Islet precursor cell (in vitro differentiated cells): ENCODE results near the gene SLC37A4.
"Not testable (repeated sequence)": the region's sequence is repeated elsewhere in the genome, so short reads cannot be mapped to it uniquely, and the experiment has no call there.

ENCODE experiments used
- DNase-seq: peaks from one replicate; pipeline ENCODE4 v3.0.0-alpha.2; 2018

The SLC37A4 gene

DNA sequence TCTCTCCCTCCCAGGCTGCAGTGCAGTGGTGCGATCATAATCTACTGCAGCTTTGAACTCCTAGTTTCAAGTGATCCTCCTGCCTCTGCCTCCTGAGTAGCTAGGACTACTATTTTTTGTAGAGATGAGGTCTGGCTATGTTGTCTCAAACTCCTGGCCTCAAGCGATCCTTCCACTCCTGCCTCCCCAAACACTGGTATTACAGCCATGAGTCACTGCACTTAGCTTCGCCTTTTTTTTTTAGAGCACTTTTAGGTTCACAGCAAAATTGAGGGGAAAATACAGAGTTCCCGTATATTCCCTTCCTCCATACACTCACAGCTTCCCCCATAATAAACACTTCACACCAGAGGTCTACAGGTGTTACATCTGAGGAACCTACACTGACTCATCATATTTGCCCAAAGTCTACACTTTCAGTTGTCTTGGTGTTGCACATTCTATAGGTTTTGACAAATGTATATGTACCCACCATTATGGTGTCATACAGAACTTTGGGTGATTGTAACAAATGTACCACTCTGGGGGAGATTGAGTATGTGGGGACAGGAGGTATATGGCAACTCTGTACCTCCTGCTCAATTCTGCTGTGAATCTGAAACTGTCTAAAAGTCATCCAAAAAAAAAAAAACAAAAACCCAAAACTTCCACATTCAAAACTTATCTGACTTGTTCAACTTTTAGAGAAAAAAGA, 11.3 kb upstream of the SLC37A4 start:
- no peak for DNase-seq

DNA sequence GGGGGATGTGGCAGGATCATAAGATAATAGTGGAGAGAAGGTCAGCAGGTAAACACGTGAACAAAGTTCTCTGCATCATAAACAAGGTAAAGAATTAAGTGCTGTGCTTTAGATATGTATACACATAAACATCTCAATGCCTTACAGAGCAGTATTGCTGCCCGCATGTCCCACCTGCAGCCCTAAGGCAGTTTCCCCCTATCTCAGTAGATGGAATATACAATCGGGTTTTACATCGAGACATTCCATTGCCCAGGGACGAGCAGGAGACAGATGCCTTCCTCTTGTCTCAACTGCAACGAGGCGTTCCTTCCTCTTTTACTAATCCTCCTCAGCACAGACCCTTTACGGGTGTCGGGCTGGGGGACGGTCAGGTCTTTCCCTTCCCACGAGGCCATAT, 8.8 kb upstream of the SLC37A4 start:
- DNase-seq: not testable (repeated sequence)

DNA sequence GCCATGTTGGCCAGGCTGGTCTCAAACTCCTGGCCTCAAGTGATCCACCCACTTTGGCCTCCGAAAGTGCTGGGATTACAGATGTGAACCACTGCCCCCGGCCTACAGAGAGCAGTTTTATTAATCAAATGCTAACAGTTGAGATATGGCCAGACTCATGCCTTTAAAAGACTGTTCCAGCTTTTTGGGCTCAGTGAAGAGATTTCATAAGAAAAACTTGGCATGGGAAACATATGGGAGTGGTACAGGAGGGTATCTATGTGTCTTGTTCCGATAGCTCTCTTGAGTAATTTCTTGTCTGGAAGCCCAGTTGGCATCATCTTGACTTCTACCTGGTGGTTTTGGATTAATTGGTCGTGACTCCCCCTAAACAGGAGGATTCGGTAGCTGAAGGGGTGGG, 8.2 kb upstream of the SLC37A4 start:
- DNase-seq: no peak

DNA sequence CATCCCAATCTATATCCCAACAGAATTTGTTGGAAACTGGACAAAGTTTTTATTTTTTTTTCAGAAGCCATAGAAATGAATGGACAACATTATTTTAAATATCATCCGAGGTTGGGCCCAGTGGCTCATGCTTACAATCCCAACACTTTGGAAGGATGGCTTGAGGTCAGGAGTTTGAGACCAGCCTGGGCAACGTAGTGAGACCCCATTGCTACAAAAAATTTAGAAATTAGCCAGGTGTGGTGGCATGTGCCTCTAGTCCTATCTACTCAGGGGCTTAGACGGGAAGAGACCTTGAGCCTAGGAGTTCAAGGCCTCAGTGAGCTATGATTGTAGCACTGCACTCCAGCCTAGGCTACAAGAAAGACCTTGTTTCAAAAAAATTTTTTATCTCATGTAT, 4.1 kb upstream of the SLC37A4 start:
- no peak for DNase-seq

DNA sequence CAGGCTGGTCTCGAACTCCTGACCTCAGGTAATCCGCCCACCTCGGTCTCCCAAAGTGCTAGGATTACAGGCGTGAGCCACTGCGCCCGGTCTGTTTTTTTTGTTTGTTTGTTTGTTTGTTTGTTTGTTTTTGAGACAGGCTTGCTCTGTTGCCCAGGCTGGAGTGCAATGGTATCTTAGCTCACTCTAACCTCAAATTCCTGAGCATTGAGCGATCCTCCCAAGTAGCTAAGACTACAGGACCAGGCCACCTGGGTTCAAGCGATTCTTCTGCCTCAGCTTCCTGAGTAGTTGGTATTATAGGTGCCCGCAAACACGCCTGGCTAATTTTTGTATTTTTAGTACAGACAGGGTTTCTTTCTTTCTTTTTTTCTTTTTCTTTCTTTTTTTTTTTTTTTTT, 2.7 kb upstream of the SLC37A4 start:
- peak; percentile 69 for DNase-seq

DNA sequence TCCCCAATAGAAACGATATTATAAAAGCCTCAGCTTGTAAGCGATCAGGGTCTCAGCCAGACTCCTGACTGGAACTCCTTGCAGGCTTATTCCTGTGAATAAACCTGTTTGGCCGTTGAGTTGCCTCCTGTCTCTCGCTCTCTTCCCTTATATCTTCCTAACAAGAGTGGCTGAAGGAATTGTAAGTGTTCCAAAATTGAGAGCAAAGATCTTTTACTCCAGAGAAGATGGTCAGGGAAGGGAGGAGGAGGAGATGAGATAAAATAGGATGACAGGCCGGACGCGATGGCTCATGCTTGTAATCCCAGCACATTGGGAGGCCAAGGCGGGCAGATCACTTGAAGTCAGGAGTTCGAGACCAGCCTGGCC, 1.2 kb upstream of the SLC37A4 start:
- DNase-seq: no peak

DNA sequence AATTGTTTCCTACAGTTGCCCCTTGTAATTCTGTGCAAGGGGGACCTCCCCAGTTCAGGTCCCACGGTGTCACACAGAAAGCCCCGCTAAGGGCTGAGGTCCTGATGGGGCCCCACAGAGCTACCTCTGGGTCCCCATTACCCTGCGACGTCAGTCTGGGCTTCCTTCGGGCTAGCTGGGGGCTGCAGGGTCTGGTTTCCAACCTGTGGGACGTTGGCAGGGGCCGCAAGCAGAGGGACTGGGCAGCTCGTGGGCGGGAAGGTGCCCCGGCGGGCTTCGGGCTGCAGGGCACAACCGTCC, 698 bp downstream of the SLC37A4 start:
- DNase-seq: no peak

DNA sequence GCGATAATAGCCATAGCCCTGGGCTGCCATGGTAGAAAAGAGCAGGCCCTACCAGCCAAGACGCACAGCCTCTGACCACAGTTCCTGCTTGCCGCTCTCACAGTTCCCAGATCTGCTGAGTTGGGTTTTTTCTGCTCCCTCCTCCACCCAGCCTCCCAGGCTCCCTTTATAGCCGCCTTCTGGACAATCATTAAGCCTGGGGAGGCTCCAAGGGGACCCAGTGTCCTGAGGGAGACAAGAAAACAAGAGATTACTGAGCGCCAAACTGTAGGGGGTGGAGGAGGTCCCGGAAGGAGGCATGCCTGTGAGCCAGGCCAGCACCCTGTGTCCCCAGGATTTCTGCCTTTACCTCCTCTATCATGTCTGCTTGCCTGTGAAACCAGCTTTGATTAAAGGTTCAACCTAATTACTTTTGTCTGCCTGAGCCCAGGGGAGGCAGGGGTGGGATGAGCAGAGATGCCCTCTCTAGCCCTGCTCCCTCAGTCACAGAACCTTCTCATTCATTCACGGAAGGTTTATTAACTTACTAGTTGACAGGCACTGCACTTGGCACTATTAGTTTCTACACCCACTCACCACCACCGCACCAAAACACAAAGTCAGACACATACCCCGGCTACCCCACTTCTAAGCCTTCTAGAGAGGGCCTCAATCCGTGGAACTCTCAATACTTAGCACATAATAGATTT, 1.2 kb downstream of the SLC37A4 start:
- peak; percentile 67 for DNase-seq

DNA sequence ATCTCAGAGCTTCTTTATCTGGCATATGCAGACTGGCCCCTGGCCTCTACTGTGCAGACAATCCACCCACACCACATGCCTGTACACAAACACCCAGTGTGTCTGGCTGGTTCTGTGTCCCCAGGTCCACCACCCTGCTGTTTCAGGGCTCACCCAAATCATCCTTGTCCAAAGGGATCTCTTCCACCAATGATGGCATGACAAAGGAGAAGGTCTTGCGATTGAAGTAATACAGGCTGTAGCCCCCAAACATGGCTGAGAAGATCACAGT, 1.7 kb downstream of the SLC37A4 start:
- DNase-seq: no peak

DNA sequence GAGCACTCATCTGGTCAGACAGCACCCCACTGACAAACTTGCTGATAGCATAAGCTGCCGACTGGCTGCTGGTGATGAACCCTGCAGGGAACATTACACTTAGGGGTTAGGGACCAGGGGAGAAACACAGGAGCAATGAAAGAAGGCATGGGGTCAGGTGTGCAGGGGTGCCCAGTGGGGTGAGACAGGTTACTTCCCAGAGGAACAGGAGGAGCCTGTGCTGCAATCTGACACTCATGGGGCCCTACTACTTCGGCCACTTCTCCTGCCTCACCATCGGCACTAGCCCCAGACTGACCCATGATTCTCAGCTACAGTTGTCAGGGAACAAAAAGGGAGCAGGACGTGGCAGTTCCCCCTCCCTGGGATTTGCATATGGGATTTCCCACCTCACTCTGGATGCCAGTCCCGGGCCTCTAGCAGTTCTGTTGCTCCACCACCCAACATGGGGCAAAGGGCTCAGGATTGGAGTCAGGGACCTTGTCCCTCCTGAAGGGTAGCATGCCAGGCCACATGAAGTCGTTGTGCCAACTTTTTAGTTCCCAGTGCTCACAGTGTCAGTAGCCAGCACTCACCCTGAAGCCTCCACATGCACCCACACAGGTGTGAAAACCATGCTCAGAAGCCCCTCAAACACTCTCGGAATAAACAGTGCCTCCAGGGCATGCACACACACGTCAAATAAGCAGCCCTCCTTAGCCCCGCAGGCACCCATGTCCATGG, 2.2 kb downstream of the SLC37A4 start:
- no peak for DNase-seq

DNA sequence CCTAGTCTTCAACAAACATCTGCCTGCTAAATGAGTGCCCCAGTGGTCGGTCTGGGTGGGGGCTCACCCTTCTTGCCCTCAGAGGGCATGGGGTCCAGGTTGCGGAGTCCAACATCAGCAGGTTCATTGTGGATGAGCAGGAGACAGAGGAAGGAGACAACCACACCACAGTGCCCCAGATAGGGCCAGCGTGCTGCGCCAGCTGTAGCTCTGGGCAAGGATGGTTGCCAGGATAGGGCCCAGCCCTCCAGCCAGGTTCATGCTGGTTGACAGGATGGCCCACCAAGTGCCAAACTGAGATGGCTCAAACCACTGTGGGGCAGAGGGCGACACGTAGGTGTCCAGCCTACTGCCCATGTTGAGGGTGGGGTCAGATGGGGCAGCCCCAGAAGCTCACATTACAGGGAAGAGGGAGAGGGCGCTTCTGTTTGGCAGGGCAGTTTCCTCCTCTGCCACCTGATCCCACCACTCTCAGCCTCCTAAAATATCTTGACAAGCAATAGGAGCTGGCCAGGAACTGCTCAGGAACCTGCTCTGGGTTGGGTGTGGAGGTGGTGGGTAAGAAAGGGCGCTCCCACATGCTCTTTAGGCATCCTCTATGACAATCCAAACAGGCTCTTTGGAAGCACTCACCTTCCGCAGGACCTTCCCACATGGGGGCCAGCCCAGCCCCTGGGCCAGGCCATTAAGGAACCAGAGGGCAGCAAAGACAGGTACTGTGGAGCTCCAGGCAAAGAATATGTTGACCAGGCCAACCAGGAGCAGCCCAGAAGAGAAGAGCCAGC, 2.9 kb downstream of the SLC37A4 start:
- no peak for DNase-seq

DNA sequence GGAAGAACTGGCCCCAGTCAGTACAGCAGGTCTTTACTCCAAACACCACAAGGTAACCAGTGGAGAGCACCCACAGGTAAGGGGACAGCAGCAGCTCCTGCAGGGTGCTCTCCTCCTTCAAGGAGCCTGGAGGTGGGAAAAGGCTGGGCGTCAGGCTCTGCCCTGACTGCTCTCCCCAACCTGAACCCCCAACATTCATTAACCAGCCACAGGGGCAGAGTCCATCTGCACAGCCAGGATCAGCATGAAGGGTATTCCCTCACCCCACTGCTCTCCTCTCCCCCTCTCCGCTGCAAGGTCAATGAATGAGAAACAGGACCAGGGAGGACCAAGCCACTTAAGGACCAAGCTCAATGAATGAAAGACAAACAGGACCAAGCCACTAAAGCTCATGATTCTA, 3.7 kb downstream of the SLC37A4 start:
- no peak for DNase-seq

DNA sequence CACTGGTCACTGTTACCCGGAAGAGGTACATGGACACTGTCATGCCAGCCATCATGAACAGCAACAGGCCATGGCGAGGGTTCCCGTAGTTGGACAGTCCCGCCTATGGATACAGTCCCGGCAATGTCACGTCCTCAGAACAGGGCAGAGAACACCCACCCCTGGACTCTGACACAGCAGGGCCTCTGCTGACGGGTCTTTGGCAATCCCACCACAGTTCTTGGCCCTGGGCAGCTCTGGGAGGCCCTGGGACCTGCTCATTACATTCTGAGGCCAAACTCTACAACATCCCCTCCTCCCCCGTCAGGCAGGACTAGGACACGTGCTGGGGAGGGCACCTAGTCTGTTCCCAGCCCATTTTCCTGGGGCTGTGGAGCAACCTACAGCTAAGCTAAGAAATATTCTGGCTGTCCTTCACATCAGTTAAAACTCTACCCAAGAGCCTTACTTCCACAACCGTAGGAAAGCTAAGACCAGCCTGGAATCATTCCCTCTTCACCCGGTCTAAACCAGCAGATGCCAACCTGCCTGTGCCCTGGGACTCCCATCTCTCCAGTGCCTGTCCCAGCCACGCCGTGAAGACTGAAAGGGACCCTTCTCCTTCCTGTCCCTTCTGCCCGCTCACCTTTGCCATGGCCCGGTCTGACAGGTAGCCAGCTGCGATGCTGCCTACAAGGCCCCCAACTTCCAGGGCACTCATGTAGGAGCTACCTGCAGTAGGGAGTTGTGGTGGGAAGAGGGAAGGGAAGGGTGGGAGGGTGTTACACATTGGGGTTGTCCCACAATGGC, 4.5 kb downstream of the SLC37A4 start:
- no peak for DNase-seq

DNA sequence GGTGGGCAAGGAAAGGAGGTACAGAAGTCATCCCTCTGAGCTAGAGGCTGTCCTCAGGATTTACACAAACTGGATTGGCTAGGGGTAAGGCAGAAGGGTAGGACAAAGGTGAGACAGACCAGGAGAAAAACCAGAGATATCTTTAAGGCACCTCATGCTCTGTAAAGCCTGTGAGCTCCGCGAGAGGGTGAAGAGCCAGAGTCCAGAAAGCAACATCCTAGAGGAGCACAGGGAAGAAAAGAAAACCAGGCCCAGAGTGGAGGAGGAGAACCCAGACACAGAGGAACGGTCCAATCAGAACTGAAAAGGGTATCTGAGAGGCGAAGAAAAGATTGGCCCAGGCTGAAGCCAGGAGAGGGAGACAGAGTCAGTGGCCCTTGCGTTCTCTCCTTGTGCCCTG, 5.1 kb downstream of the SLC37A4 start:
- no peak for DNase-seq

DNA sequence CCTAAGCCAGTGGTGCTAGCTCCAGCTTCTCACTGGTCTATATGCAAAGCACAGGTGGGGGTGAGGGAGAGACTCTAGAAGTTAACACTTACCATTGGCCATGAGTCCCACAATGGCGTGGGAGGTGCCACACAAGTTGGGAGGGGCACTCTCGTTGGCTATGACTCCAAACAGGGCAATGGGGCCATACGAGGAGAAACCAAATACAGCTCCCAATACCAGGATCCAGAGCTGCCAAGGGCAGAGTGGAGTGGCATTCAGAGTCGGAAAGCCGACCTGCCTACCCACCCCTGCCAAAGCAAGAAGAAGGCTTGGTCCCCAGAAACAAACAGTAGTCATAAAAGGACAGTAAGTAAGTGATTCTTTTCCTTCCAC, 5.6 kb downstream of the SLC37A4 start:
- no peak for DNase-seq

DNA sequence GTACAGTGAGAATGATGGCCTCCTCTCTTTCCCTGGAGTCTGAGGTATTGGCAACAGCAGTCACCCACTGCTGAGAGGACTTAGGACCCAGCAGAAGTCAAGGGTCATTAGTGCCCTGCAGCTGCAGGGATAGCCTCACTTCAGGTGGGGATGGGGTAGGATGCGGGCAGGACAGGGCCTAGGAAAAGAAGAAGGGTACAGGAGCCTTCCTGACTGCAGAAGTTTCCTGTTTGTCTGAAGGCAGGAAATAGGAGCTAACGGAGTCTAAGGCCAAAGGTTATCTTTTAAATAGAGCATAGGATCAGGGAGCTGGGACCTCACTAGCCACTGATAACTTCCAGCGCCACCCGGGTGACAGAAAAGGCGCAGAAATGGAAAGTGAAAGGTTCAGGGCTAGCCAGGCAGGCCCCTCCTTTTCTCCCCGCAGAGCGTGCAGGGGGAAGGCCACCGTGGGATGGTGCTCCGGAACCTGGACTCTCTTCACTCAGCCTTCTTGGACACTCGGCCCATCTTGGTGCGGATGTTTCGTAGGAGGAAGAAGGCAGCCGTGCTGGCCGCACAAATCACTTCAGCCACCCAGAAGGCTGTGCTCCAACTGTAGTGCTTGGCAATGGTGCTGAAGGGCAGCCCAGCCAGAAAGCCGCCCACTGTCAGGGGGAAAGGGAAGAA, 6.1 kb downstream of the SLC37A4 start:
- DNase-seq: no peak

DNA sequence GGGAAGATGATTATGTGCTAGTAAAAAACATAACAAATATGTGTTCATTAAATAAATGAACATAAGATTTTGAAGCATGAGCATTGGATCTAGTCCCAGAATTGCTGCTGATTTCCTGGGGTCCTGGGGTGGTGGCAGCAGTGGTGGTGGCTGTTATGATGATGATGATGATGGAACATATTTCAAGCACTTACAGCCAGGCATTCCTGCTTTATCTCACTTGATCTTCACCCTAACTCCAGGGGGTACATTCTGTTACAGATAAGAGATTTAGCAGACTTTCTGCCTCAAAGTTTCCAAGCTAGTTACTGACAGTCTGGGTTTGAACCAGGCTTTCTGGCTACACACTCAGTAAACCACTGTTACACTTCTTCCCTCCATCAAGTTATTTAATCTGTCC, 6.9 kb downstream of the SLC37A4 start:
- DNase-seq: no peak

DNA sequence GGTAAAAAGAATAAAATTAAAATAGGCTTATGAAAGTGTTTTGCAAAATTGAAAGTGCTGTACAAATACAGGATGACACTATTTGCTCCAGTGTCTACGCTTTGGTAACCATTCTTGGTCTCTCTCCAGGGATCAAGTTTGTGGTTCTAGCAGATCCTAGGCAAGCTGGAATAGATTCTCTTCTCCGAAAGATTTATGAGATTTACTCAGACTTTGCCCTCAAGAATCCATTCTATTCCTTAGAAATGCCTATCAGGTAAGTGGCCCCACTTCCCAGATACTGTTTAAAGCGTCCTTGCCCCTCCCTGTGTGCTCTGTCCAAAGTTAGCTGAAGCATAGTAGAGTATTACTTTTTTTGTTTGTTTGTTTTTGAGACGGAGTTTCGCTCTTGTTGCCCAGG, 9.0 kb downstream of the SLC37A4 start:
- DNase-seq: no peak

DNA sequence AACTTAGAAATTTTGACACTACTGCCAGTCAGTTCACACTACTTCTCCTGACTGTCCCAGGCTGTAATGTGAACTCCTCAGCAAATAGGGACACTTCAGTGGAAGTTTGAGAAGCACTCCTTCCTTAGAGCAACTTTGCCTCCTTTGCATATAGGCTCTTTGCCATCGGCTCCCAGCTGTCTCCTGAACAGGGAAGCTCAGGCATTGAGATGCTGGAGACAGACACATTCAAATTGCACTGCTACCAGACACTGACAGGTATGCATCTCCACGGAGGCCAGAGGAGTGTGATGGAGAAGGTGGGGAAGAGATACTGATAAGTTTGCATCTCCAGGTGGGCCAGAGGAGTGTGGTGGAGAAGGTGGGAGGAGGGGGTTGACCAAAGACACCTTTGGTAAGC, 10.7 kb downstream of the SLC37A4 start:
- no peak for DNase-seq

DNA sequence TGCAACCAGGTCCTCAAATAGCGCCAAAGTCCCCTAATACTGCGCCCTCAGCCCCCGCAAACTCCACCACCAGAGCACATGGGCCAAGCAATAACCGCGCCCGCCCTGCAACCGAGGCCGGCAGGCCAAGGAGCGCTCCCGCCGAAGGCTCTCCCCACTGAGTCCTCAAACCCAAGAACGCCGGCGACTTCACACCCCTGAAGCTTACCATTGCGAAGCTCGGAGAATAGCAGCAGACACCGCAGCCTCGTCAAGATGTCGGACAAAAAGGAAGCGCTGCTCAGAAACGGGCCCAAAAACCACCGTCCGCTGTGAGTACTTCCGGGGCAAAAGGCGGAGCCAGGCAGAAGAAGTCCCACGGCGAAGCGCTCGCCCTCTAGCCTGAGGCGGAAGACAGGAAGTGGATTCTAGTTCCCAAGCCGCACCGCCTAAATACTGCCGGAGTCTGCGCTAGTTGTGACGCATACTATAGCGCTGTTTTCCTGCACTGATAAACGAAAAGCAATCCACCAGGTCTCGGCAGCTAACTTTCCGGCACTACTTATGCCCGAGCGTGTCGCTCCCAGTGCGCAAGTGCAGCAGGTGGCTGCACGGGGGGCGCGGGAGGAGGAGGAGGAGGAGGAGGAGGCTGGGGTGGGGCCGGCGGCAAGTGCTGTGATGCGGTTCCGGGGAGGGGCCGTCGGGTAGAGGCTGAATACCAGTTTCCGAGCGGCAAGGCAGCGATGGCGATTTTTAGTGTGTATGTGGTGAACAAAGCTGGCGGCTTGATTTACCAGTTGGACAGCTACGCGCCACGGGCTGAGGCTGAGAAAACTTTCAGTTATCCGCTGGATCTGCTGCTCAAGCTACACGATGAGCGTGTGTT, 12.4 kb downstream of the SLC37A4 start, which contains the start of the genes RPS25 and TRAPPC4:
Gene RPS25 (minus strand): TSS at position 270 of the 865 bp plus-strand sequence. CDS start 59 bp downstream, at position 211.
Gene TRAPPC4 (plus strand): TSS at position 693 of the 865 bp plus-strand sequence. CDS start 30 bp downstream, at position 723.
- peak; percentile 98 for DNase-seq

DNA sequence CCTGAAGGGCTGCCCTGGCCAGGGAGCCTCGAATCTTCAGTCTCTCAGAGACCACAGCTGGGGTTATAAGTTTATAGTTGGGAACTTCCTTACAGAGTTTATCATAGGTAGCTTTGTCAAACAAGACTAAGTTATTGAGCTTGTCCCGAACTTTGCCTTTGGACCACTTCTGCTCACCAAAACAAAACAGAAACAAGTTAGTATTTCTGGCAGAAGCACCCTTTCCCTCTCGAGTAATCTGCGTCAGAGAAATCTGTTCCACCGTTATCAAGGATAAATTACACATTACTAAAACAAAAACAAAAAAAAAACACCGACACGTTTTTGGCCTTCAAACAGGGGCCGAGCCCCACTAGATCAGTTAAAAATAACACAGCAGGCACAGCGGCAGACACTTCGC, 13.3 kb downstream of the SLC37A4 start:
- DNase-seq: not testable (repeated sequence)
